GF-D8 (cell line): ENCODE data around the gene ZSCAN30.
A peak's percentile ranks its signal among the peaks of the same experiment; 100 is the strongest.

ENCODE experiments used
- DNase-seq: peaks from one replicate; lab custom pipeline; 2025; lab: John Stamatoyannopoulos, UW

ZSCAN30 gene

DNA sequence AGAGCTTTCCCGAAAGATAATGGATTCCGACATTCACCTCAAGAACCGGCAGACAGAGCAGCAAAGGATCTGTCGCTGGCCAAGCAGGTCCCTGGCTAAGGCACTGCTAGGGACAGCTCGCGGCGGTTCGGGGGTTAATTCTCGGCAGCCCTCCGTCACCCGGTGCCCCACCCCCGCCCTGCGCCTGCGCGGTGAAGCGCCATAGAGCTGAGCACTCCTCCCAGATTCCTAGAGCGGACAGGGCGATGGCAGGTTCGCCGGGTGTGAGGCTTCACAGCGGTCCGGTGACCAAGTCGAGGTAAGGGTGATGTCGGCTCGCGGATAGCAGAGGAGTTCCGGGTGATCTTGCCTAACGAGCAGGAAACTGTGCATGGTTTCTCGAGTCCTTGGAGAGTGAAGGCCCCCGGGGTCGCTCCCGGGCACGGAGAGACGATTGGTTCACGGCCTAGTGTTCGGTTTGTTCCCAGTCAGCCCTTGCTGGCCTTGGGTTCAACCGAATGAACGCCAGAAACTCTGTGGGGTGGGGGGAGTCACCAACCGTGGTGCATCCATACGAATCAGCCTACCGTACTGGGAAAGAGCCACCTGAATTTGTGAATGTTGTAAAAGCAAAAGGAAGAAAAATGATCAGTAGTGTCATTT lies at the start of gene ZSCAN30:
ZSCAN30 (minus strand) TSS at position 136 of the 642 bp plus-strand sequence. CDS start 25,877 bp downstream, outside the sequence.
- peak; percentile 84 for DNase-seq

DNA sequence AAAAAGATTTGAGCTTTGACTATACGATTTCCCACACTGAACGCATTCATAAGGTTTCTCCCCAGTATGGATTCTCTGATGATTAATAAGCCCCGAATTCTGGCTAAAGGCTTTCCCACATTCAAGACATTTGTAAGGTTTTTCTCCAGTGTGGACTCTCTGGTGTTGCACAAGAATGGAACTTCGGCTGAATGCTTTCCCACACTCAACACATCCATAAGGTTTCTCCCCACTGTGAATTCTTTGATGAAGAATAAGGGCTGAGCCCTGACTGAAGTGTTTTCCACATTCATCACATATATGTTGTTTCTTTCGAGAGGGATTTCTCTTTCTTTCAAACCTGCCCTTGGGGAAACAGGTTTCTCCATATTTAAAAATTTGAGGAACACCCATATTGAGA lies 47.3 kb upstream of the ZSCAN30 start:
- no peak for DNase-seq

DNA sequence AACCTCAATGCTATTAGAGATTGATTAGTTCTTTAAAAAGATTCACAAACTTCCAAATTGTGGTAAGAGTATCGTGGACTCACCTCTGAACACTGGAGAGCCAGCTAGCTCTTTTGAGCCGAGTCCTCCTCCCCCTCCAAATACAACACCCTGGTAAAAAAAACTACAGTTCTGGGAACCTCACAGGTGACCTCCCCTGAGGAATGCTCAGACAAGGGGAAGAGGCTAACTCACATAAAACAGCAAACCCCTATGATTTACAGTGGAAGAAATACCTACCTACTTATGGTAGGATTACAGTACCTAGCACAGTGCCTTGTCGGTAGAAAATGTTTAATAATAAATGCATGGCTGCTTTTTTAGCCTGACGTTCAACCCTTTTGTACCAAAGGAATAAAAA lies 45.8 kb upstream of the ZSCAN30 start:
- DNase-seq: no peak

DNA sequence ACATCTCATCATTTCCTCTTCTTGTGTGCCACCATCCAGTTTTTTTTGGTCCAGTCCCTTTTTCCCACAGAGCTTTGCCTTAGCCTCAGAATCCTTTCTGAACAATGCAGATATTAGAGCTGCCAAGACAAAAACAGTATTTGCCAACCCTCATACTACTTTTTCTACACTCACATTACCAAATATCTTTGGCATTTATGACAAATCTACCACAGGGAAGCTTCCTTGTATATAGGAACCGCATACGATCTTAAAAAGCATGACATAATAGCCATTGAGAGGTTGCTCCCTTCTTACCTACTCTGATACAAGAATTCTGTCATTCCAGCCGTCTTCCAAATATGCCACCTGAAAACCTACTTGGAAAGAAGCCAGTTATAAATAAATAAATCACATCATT lies 44.8 kb upstream of the ZSCAN30 start:
- no peak for DNase-seq

DNA sequence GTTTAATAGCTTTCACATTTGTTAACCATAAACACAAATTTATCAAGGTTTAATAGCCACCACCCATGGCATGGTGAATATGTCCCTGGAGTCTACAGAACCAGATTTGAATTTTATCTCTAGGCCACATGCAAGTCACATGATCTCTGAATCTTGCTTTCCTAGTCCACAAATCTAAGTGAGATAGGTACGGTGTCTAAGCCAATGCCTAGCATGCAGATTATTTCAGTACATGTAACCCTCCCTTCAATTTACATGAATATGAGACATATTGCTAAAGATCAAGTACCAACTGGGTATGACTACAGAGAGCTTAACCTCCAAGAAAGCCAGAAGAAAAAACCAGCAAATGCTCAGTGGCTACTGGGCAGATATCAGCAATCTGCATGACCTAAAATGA lies 44.2 kb upstream of the ZSCAN30 start:
- no peak for DNase-seq

DNA sequence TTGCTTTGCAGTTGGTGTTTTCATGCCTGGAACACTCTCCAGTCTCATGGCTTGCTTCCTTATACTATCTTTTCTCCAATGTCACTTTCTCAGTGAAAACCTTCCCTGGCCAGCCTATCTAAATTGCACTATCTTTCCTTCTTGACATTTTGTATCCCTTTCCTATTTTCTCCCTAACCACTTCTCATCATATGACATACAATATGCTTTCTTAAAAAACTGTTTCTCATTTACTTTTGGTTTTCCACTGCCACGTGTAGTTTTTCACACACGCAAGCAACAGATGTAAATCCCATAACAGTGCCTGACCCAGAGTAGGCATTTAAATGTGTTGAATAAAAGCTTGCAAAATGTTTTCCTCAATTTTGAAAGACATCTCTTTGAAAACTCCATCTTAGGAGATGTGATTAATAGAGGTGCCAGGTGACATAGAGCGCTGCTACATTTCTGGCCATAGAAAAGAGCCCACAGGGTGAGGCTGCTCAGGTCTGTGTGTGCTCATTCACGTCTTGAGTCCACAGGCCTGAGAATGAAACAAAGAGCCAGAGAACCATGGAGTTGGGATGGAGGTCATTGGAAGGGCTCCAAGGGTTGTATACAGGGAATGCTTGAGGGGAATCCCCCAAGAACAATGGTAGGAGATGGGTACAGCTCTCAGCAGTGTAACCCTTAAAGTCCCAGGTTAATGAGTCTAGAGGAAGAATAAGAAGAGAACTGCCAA lies 41.5 kb upstream of the ZSCAN30 start:
- no peak for DNase-seq

DNA sequence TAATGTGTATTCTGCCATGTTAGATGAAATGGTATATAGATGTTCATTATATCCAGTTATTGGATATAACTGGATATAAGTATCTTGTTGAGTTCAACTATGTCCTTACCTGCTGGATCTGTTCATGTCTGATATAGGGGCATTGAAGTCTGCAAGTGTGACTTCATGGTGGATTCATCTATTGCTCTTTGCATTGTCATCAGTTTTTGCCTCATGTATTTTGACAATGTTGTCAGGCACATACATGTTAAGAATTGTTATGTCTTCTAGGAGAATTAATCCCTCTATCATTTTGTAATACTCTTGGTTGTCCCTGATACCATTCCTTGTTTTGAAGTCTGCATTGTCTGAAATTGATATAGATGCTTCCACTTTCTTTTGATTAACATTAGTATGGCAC lies 38.8 kb upstream of the ZSCAN30 start:
- DNase-seq: no peak

DNA sequence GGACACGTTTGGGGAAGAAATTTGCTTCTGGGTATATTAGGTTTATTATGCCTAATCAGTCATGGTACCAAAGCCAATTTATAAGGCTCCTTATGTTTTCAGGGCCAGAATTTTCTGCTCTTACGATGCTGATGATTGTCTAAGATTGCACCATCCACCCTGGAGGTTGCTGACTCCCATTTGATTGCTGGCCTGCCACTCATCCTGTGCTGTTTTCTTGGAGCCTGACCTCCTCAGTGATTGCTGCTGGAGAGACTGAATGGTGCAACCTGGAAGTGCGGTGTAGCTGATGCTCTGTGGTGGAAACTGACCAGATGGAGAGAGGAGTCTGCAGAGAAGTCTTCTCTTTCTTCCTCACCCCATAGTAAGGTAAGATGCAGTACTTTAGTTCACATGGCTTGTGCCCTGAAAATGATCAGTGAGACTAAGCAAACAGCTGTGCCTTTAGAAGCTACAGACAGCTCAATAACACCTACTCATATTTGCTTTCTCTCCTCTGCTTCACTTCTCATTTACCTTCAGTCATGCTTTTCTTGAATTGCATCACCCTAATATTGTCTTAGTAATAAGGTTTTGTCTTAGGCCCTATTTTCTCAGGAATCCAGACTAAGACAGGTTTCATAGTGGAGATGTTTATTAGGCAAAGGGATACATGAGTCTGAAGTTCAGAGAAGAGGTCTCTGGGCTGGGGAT lies 36.8 kb upstream of the ZSCAN30 start:
- no peak for DNase-seq

DNA sequence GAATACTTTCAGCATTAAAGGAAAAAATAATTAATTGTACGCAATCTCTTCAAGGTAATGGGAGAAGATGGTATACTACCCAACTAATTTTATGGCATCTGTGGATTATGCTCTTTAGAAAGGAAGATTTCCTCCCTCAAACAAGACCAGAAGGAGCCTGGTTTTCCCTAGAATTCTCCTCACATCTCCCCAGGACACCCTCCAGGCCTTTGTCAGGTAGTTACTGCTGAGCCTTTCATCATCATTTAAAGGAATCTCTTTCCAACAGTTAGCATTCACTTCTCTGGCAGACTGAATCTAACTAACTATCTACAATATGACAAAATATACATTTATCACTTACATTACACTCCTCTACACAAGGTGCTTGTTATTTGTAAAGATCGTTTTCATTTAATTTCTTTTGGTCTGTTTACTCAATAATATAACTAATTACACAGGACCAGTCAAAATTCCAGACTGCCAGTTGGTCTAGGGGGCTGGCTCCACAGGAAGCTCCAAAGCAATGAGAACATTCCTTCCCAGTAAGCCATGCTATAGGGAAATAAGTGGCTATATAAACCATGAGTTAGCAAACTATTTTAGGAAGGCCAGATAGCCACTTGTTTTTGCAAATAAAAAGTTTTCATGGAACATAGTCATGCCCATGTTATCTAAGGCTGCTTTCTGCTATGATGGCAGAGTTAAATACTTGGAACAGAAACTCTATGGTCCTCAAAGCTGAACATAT lies 35.1 kb upstream of the ZSCAN30 start:
- DNase-seq: no peak

DNA sequence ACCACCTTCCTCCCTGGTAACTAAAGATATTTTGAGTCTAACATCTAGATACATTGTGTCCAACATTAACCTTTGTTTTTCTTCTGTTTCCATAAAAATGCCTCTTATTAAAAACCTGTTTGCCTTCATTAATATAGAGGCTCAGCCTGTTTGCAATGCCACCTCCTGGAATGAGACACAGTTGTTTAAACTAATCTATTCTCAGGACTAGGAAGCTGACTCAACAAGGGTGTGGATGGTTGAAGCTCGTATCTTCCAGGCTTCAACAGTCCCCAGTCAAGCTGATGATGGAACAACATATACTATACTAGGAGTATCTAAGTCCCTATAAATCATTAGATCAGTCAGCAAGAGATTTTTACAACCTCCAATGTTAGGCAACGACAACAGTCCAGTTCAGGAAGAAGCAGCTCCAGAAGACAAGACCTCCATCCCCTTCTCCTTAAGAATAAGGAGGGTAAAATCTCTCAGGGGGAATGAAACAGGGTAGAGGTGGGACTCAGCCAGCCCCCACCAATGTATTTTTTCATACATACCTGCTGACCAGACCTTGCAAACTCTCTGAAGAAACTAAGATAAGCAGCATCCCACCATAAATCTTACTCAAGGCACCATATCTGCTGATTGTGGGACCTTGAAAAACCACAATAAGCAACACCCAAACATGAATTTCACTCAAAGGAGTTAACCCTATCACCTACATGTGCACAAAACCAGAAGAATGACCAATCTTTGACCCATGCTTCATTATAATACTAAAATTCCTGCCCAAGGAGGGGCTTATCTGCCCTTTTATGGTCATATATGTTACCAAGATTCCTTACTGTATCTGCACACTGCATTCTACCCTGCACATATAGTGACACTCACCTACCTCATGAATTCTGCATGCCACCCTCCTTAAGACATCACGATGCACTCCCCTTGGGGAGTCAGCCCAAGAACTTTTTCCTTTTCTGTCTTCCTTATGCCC lies 32.7 kb upstream of the ZSCAN30 start:
- DNase-seq: no peak

DNA sequence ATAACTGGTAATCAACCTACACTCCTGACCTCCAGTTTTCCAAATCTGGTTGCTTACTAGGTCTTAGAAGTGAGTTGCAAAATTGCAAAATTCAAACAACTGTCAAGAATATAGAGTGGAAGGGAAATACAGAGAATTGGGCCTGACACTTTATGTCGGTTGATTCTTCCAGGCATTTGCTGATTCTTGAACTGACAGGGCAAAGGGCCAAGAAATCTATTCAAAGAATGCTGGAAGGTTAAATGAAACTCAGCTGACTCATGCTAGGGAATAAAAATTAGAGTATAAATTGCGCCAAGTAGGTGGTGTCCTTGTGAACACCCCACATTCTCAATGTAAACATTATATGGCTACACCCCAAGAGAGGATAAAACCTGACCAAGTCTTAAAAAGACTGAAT lies 21.5 kb upstream of the ZSCAN30 start:
- DNase-seq: no peak

DNA sequence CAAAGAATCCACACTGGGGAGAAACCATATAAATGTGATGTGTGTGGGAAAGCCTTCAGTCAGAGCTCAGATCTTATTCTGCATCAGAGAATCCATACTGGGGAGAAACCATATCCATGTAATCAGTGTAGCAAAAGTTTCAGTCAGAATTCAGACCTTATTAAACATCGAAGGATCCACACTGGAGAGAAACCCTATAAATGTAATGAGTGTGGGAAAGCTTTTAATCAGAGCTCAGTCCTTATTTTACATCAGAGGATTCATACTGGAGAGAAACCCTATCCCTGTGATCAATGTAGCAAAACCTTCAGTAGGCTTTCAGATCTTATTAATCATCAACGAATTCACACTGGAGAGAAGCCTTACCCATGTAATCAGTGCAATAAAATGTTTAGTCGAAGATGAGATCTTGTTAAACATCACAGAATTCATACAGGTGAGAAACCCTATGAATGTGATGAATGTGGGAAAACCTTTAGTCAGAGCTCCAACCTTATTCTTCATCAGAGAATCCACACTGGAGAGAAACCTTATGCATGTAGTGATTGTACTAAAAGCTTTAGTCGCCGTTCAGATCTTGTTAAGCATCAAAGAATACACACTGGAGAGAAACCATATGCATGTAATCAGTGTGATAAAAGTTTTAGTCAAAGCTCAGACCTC lies 16.7 kb upstream of the ZSCAN30 start:
- no peak for DNase-seq

DNA sequence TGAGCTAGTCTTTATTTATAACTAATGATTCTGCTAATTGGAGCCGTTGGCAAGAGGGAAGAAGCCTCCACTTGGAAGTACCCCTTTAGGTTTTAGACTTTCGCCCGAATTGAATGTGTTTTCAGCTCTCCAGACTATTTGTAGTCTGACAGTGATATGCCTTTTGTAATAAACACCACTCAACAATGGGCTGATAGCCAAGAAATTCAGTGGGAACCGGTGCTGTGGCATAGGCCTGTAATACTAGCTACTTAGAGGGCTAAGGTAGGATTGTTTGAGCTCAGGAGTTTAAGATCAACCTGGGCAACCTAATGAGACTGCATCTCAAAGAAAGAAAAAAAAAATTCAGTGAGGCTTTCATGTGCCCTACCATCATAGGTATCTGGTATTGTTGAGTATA lies 13.6 kb upstream of the ZSCAN30 start:
- DNase-seq: no peak

DNA sequence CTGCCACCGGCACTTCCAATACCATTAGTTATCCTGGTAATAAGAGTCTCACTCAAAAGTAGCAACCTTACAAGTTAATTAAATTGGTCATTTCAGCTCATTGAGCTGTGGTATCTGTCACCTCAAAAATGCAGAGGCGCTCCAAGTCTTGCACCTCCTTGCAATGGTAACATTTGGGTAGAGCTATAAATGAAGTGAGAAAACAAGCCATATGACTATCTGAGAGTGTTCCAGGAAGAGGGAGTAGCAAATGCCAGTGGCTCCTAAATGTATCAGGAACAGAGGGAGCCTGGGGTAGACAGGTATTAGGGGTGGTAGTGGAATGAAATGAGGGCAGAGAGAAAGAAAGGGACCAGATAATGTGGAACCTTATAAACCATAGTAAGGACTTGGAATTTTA lies 6.0 kb upstream of the ZSCAN30 start:
- DNase-seq: no peak

DNA sequence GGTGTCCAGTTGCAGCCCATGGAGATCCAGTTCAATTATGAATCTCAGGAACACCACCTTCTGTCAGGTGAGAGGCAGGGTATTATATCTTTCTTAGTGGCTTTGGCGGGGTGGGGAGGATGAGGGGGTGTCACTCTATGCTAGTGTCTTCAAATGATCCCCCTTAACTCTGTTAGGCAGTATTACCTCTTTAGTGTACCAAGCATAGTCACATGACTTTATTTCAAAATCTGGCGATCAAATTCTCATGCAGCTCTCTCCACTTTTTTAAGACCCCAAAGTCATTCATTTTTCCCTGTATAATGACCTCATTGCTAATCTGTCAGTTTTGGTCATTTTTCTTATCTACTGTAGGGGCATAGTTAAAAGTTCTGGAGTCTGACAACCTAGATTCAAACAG lies 1.1 kb upstream of the ZSCAN30 start:
- no peak for DNase-seq

DNA sequence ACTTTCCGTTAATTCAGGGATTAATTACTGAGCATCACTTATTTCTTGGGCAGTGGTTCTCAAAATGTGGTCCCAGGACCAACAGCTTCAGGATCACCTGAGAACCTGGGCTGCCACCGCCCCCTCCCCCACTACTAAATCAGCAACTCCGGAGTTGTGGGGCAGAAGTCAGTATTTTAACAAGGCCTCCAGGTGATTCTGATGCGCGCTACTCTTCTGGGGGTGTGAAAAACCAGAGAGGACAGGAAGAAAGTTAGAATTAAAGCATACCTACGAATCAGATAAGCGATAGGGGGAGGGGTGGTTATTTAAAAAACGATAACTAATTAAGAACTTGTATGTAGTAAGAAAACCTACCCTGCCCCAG lies 319 bp downstream of the ZSCAN30 start:
- DNase-seq: no peak

DNA sequence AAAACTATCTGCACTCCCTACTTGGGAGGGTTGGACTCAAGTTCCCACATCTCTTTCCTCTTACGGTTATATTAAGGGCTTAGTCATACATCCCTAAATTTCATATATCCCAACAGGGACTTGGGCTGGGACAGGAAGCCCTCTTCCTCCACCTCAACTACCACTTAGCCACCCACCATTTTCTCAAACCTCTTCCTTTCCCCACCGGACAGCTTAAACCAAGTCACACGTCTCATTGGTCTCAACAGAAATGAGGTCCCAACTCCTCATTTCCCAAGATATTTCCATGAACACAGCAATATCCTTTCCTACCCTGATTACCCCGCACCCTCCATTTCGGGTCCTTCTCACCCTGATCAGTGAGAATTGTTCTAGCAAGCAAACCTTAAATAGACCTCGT lies 736 bp downstream of the ZSCAN30 start:
- no peak for DNase-seq

DNA sequence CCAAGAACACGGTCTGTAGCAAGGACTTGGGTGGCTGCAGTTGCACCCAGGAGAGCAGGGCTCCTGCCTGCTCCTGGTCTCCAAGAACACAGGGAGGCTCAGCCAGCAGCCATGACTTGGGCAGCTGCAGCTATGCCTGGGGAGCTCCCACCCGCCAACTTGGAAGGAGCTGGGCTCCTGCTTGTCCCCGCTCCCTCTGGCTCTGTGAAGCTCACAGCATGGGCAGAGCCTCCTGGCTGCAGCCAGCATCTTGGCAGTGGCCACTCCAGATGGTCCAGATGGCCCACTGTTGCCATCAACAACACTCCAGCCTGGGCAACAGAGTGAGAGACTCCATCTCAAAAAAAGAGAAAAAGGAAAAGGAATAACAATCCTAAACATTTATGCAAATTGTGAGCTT lies 5.2 kb downstream of the ZSCAN30 start:
- DNase-seq: no peak

DNA sequence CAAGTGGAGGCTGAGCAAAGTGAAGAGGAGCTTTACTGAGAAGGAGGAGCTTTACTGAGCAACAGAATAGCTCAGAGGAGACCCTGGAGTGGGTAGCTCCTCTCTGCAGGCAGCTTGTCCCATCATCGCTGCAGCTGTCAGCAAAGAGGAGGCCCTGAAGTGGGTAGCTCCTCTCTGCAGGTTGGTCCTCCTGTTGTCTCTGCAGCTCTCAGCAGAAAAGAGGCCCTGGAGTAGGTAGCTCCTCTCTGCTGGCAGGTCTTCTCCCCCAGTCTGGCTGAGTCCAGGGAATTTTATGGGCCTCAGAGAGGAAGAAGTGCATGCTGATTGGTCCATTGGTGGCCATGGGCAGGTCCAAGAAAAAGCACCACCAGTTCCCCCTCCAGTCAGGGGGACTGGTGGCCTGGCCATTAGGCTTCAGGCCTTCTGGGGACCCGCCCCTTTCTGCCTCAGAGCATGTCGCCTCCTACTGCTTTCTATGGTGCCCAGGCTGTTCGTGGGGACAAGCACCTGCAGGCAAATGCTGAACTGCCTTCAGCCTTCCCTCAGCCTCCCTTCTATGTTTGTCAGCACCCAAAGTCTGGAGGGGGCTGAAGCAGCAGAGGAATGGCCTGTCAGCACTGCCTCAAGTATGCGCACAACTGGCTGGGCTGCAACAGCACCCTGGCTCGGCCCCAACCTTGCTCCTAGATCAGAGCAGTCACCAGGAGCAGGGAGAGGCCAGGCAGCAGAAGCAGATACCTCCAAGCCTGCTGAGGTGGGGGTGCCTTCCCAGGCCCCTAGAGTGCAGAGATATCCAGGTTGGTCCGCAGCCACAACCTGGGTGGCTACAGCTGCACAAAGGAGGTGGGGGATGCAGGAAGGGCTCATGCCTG lies 5.9 kb downstream of the ZSCAN30 start:
- no peak for DNase-seq

DNA sequence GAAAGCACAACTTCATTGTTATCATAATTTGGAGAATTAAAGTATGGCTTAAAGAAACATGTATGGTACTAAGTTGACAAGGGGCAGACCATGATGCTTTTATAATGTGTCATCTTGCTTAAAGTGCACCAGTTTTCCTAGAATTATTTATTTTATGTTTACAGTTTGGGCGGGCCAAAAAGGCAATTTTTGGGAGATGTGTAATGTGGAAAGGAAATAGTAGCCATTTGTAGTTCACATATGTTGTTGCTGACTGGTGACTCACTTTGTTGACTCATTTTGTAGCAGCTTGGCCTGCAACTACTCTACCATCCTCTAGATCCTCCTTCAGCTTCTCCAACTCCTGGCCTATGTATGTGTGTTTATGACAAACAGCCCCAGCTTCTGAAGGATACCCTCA lies 7.7 kb downstream of the ZSCAN30 start:
- no peak for DNase-seq
